ENCODE measurements around the gene TIMELESS. TPM values are rescaled to one million over a fixed set of nuclear protein-coding genes. Genes with fewer than 3 reads are reported as not detected.
A peak's percentile ranks its signal among the peaks of the same experiment; 100 is the strongest.
"Not testable (repeated sequence)": the region's sequence is repeated elsewhere in the genome, so short reads cannot be mapped to it uniquely, and the experiment has no call there.

The TIMELESS gene
- total RNA-seq, 6 experiments from 2014 or later: 8.0 to 10.8 (median 9.1) TPM

GRCh38 chr12:56411781-56412639, 37.2 kb downstream of the TIMELESS start:
- intact Hi-C loops (cut with DNase I): no loop called here
- Histone ChIP-seq H3K27me3 (no peaks in the 10 kb centered on the region), H3K4me1 (peaks cover 0 to 21% (median 4%) of the 10 kb centered on the region in 4 donors), H3K36me3 (no peaks in the 10 kb centered on the region), H3K4me3 (no peak overlapping the region), H3K27ac (peak overlapping the region in 1 of 3 donors; percentile 2), H3K9me3 (no peaks in the 10 kb centered on the region)
- TF ChIP-seq POLR2A (IDR thresholded peaks at IDR 0.05): no peak
- ATAC-seq (peak; percentile 57 to 91 (median 76)), DNase-seq (peak in 2 of 3 donors; percentile 70 to 75)
- WGBS (ENCODE audit: insufficient coverage, low coverage, low lambda C conversion rate, missing lambda C conversion rate): 24% methylated on average over 2 of the region's 6 CpGs

DNA sequence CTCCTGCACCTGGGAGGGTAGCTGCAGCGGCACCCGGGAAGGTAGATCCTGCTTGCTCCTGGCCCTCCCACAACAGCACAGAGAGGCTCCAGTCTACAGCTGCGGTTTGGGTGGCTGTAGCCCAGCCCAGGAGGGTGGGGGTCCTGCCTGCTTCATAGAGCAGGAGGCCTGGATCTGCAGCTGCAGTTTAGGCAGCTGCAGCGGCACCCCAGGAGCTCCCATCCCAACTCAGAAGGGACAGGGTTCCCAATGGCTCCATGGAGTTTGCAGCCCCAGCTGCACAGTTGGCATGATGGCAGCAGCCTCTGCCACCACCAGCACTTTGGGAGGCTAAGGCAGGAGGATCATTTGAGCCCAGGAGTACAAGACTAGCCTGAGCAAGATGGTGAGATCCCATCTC, 38.5 kb downstream of the TIMELESS start:
- intact Hi-C loops (cut with DNase I): no loop called here
- Histone ChIP-seq H3K36me3 (no peaks in the 10 kb centered on the region), H3K4me3 (no peak overlapping the region), H3K4me1 (peaks cover 0 to 21% (median 4%) of the 10 kb centered on the region in 4 donors), H3K27me3 (no peaks in the 10 kb centered on the region), H3K27ac (no peak overlapping the region), H3K9me3 (no peaks in the 10 kb centered on the region)
- no peak for DNase-seq
- TF ChIP-seq, protein P1, sequence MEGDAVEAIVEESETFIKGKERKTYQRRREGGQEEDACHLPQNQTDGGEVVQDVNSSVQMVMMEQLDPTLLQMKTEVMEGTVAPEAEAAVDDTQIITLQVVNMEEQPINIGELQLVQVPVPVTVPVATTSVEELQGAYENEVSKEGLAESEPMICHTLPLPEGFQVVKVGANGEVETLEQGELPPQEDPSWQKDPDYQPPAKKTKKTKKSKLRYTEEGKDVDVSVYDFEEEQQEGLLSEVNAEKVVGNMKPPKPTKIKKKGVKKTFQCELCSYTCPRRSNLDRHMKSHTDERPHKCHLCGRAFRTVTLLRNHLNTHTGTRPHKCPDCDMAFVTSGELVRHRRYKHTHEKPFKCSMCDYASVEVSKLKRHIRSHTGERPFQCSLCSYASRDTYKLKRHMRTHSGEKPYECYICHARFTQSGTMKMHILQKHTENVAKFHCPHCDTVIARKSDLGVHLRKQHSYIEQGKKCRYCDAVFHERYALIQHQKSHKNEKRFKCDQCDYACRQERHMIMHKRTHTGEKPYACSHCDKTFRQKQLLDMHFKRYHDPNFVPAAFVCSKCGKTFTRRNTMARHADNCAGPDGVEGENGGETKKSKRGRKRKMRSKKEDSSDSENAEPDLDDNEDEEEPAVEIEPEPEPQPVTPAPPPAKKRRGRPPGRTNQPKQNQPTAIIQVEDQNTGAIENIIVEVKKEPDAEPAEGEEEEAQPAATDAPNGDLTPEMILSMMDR (IDR thresholded peaks at IDR 0.05): no peak
- no peak for TF ChIP-seq POLR2A (IDR thresholded peaks at IDR 0.05)
- ATAC-seq: no peak
- no CpG with 5 or more reads among the region's 4 CpGs for WGBS (ENCODE audit: insufficient coverage, low coverage, low lambda C conversion rate, missing lambda C conversion rate)

- no peaks in the 10 kb centered on the region for H3K9me3 ChIP-seq
- WGBS (ENCODE audit: insufficient coverage, low coverage, low lambda C conversion rate, missing lambda C conversion rate): 89% methylated on average over 5 of the region's 5 CpGs
- no peak overlapping the region for H3K4me3 ChIP-seq
- DNase-seq (no peak), ATAC-seq (peak in 3 of 4 donors; percentile 35 to 60 (median 52))
- TF ChIP-seq, protein P1 (IDR thresholded peaks at IDR 0.05): no peak
- no peak for TF ChIP-seq POLR2A (IDR thresholded peaks at IDR 0.05)
- intact Hi-C loops (cut with DNase I): no loop called here
- no peaks in the 10 kb centered on the region for H3K36me3 ChIP-seq
- H3K4me1 ChIP-seq: peaks cover 0 to 21% (median 4%) of the 10 kb centered on the region in 4 donors
- no peak overlapping the region for H3K27ac ChIP-seq
- H3K27me3 ChIP-seq: no peaks in the 10 kb centered on the region
Observed at GRCh38 chr12:56408799-56409417, 40.3 kb downstream of the TIMELESS start.

GRCh38 chr12:56404227-56404626, 45.0 kb downstream of the TIMELESS start:
- DNase-seq; ATAC-seq; H3K9me3 ChIP-seq; H3K36me3 ChIP-seq; intact Hi-C loops (cut with DNase I); H3K4me1 ChIP-seq; H3K4me3 ChIP-seq; H3K27me3 ChIP-seq; H3K27ac ChIP-seq: not testable (repeated sequence)
- 93% methylated on average over 3 of the region's 3 CpGs for WGBS (ENCODE audit: insufficient coverage, low coverage, low lambda C conversion rate, missing lambda C conversion rate)

DNA sequence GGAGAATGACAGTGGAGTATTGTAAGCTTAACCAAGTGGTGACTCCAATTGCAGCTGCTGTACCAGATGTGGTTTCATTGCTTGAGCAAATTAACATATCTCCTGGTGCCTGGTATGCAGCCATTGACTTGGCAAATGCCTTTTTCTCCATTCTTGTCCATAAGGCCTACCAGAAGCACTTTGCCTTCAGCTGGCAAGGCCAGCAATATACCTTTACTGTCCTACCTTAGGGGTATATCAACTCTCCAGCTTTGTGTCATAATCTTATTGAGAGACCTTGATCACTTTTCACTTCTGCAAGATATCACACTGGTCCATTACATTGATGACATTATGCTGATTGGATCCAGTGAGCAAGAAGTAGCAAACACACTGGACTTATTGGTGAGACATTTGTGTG, 47.6 kb downstream of the TIMELESS start:
- H3K36me3 ChIP-seq; H3K4me3 ChIP-seq; ATAC-seq; H3K4me1 ChIP-seq; H3K27me3 ChIP-seq; DNase-seq; H3K9me3 ChIP-seq; intact Hi-C loops (cut with DNase I); H3K27ac ChIP-seq: not testable (repeated sequence)

- peak in 1 of 4 donors; percentile 28 for ATAC-seq
- DNase-seq: not testable (repeated sequence)
- WGBS (ENCODE audit: insufficient coverage, low coverage, low lambda C conversion rate, missing lambda C conversion rate): 60% methylated on average over 1 of the region's 3 CpGs
Observed at GRCh38 chr12:56401125-56401524, 48.1 kb downstream of the TIMELESS start.

DNA sequence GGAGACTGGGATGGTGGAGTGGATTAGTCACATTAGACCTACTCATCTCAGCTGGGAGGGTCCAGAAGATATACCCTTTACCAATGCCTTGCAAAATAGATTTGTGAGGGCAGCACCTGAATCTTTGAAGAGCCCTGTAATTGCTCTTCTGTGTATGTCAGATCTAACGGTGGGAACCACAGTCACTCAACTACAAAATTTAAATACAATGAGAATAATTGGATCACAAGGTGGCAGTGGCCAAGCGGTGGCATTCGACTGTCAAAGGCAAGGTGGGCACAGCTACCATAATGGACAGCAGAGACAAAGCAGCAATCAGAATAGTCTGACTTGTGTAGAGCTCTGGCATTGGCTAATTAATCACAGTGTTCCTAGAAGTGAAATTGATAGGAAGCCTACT, 49.8 kb downstream of the TIMELESS start:
- H3K27me3 ChIP-seq; intact Hi-C loops (cut with DNase I); H3K36me3 ChIP-seq; H3K4me3 ChIP-seq; H3K27ac ChIP-seq; H3K9me3 ChIP-seq; H3K4me1 ChIP-seq; ATAC-seq; DNase-seq: not testable (repeated sequence)
- 87% methylated on average over 3 of the region's 3 CpGs for WGBS (ENCODE audit: insufficient coverage, low coverage, low lambda C conversion rate, missing lambda C conversion rate)

More at GRCh38 chr12:56401125-56401524, 48.1 kb downstream of the TIMELESS start:
- H3K9me3 ChIP-seq; H3K27me3 ChIP-seq; H3K4me3 ChIP-seq; H3K36me3 ChIP-seq; H3K27ac ChIP-seq; intact Hi-C loops (cut with DNase I); H3K4me1 ChIP-seq: not testable (repeated sequence)

Data from right lobe of liver (tissue), 6 donors.